ENCODE measurements around the gene TLL2. TPM values are rescaled to one million over a fixed set of nuclear protein-coding genes. Genes with fewer than 3 reads are reported as not detected.

TLL2 gene
- total RNA-seq, 2 donors from 2014 or later, result 0.24 to 0.96 TPM

GRCh38 chr10:96422525-96422924, 91.2 kb downstream of the TLL2 start:
- no peak for TF ChIP-seq CTCF (IDR thresholded peaks at IDR 0.05)
- H3K36me3 ChIP-seq, result no peaks in the 10 kb centered on the region
- no peaks in the 10 kb centered on the region for H3K4me1 ChIP-seq
- no peaks in the 10 kb centered on the region for H3K9me3 ChIP-seq
- H3K27me3 ChIP-seq, result no peaks in the 10 kb centered on the region
- no peak overlapping the region for H3K4me3 ChIP-seq
- DNase-seq (ENCODE audit: low spot score), result no peak
- H3K27ac ChIP-seq, result no peak overlapping the region

GRCh38 chr10:96421995-96422394, 91.7 kb downstream of the TLL2 start:
- no peak overlapping the region for H3K27ac ChIP-seq
- H3K36me3 ChIP-seq, result no peaks in the 10 kb centered on the region
- TF ChIP-seq CTCF (IDR thresholded peaks at IDR 0.05), result no peak
- H3K4me1 ChIP-seq, result peaks cover 0 to under 1% of the 10 kb centered on the region in 2 donors
- no peaks in the 10 kb centered on the region for H3K9me3 ChIP-seq
- no peaks in the 10 kb centered on the region for H3K27me3 ChIP-seq
- H3K4me3 ChIP-seq, result no peak overlapping the region
- no peak for DNase-seq (ENCODE audit: low spot score)

- DNase-seq (ENCODE audit: low spot score), result no peak
- Histone ChIP-seq H3K27me3 (no peaks in the 10 kb centered on the region), H3K4me3 (no peak overlapping the region), H3K27ac (no peak overlapping the region), H3K4me1 (peaks cover 0 to 12% of the 10 kb centered on the region in 2 donors), H3K36me3 (no peaks in the 10 kb centered on the region), H3K9me3 (no peaks in the 10 kb centered on the region)
- no peak for TF ChIP-seq CTCF (IDR thresholded peaks at IDR 0.05)
Measured at GRCh38 chr10:96420228-96421009, 93.3 kb downstream of the TLL2 start.

- Histone ChIP-seq H3K36me3 (no peaks in the 10 kb centered on the region), H3K27me3 (no peaks in the 10 kb centered on the region), H3K4me3 (no peak overlapping the region), H3K27ac (no peak overlapping the region), H3K9me3 (no peaks in the 10 kb centered on the region), H3K4me1 (peaks cover 0 to 12% of the 10 kb centered on the region in 2 donors)
- no peak for DNase-seq (ENCODE audit: low spot score)
- no peak for TF ChIP-seq CTCF (IDR thresholded peaks at IDR 0.05)
Measured at GRCh38 chr10:96419351-96419750, 94.4 kb downstream of the TLL2 start.

- TF ChIP-seq CTCF (IDR thresholded peaks at IDR 0.05), result no peak
Measured at GRCh38 chr10:96418582-96418981, 95.1 kb downstream of the TLL2 start.

GRCh38 chr10:96417441-96417840, 96.3 kb downstream of the TLL2 start:
- Histone ChIP-seq H3K4me1 (peaks cover 0 to 21% of the 10 kb centered on the region in 2 donors), H3K36me3 (no peaks in the 10 kb centered on the region), H3K4me3 (no peak overlapping the region), H3K9me3 (no peaks in the 10 kb centered on the region), H3K27me3 (no peaks in the 10 kb centered on the region), H3K27ac (no peak overlapping the region)
- no peak for DNase-seq (ENCODE audit: low spot score)
- TF ChIP-seq CTCF (IDR thresholded peaks at IDR 0.05), result no peak

More at GRCh38 chr10:96418582-96418981, 95.1 kb downstream of the TLL2 start:
- no peak overlapping the region for H3K4me3 ChIP-seq
- H3K27ac ChIP-seq, result no peak overlapping the region
- peaks cover 0 to 15% of the 10 kb centered on the region in 2 donors for H3K4me1 ChIP-seq
- H3K27me3 ChIP-seq, result no peaks in the 10 kb centered on the region
- H3K36me3 ChIP-seq, result no peaks in the 10 kb centered on the region
- no peak for DNase-seq (ENCODE audit: low spot score)
- no peaks in the 10 kb centered on the region for H3K9me3 ChIP-seq
